ENCODE data around the gene TNFRSF12A.
"Not testable (repeated sequence)": the region's sequence is repeated elsewhere in the genome, so short reads cannot be mapped to it uniquely, and the experiment has no call there.

Gene TNFRSF12A

DNA sequence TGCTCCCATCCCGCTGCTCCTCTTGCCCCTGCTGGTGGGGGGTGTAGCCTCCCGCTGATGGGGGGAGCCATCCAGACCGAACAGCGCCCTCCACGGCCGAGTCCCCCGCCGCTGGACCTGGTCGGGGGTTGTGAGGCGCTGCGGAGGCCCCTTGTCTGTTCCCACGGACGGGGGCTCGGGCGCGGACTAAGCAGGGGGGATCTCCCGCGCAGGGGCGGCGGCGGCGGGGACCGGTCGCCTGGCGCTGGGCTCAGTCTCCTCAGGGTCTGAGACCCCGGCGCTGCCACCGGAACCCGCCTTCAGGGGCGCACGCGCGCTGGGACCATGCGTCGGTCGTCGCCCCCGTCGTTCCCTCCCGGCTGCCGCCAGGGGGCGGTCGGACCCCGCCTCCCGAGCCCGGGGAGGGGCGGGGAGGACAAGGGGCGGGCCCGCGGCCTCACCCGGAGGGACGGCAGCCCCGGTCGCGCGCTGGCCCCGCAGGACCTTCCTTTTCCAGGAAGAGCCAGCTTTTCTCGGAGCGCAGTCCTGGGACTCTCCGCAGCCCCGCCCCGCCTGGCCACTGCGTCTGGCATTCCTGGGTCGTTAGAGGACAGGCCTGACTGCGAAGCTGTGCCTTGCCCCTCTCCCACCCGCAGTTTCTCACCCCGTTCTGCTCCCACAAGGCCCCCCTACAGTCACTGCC is 39.0 kb downstream of the TNFRSF12A start:
- FAIRE-seq (no peak), DNase-seq (ENCODE audit: insufficient read length, low spot score) (peak; percentile 92)
- peak; percentile 18; the same call in 1 of the 2 replicates for TF ChIP-seq POLR2A (IDR thresholded peaks at IDR 0.05; ENCODE audit: low read depth, low read length)

DNA sequence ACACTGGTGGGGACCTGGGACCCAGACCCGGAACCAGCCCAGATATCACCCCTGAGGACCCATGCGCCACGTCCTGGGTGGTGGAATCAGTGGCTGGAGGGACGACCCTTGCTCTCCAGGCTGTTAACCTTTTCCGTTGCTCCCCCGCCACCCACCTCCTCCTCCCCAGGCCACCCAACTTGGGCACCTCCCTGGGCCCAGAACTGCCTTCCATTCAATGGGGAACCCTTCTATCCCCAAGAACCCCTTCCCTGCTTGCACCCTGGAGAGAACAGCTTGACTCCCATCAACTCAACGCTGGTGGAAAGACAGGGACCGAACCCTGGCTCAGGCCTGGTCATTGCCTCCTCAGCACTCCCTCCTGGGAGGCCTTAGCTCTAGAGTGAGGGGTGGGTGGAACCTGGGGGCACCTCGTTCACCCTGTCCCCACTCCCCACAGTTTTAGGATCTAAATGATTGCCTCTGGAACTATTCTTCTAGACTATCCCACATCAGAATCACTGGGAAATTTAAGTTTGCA is 39.6 kb downstream of the TNFRSF12A start:
- DNase-seq (ENCODE audit: insufficient read length, low spot score) = no peak
- no peak for TF ChIP-seq POLR2A (IDR thresholded peaks at IDR 0.05; ENCODE audit: low read depth, low read length)
- no peak for FAIRE-seq

DNA sequence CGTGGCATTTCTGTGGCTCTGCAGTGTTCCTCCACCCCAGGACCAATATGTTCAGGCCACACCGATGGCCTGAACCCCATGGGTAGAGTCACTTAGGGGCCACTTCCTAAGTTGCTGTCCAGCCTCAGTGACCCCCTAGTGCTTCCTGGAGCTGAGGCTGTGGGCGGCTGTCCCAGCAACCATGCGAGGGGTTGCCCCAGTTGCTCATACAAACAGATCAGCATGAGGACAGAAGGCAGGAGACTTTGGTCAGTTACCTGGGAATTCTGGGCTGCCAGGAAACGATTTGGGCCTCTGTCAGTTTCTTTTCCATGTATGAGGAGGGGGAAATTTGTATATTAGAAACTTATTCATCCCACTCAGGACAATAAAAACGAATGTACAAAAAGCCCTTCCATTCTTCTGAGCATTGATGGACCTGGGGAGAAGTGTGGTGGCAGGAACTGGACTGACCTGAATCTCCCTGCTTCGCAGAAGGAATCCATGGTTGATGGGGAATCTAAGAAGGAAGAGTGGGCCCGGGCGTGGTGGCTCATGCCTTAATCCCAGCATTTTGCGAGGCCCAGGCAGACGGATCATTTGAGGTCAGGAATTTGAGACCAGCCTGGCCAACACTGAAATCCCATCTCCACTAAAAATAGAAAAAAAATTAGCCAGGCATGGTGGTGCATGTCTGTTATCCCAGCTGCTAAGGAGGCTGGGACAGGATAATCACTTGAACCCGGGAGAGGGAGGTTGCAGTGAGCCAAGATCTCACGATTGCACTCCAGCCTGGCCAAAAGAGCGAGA is 40.4 kb downstream of the TNFRSF12A start:
- no peak for TF ChIP-seq POLR2A (IDR thresholded peaks at IDR 0.05; ENCODE audit: low read depth, low read length)
- DNase-seq (ENCODE audit: insufficient read length, low spot score) (no peak), FAIRE-seq (no peak)

DNA sequence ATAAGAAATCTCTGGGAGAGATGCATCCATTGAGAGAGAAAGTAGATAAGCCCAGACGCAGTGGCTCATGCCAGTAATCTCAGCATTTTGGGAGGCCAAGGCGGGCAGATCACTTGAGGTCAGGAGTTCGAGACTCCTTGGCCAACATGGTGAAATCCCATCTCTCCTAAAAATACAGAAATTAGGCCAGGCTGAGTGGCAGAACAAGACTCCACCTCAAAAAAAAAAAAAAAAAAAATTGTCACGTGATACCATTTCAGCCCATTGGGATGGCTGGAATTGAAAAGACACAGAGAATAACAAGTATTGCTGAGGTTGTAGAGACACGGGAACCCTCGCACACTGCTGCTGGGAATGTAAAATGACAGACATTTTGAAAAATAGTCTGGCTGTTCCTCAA is 42.4 kb downstream of the TNFRSF12A start:
- DNase-seq (ENCODE audit: insufficient read length, low spot score) (no peak), FAIRE-seq (no peak)
- no peak for TF ChIP-seq POLR2A (IDR thresholded peaks at IDR 0.05; ENCODE audit: low read depth, low read length)

DNA sequence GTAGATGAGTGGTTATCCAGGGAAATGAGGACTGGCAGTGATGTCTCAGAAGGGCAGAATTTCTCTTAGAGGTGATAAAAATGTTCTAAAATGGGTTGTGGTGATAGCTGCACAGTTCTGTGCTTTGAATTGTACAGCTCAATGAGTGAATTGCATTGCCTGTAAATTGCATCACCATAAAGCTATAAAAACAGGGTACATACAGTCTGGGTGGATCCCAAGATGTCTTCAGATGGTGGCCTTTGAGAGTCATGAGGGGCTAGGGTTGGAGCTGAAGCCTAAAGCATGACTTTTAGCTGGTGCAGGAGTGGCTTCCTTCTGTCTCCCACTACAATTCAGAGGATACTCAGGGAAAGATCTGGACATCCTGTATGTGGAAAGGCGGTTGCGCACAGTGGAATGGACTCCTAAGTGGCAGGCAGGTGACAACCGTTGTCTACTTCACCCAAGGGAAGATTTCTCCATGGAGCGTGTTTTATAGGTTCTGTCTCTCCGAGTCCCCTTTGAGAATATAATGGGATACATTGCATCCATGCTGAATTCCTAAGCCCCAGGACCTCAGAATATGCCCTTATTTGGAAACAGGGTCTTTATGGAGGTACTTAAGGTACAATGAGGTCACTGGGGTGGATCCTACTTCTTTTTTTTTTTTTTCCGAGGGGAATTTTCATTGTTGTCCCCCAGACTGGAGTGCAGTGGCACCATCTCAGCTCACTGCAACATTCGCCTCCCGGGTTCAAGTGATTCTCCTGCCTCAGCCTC is 43.6 kb downstream of the TNFRSF12A start:
- FAIRE-seq = no peak
- no peak for TF ChIP-seq POLR2A (IDR thresholded peaks at IDR 0.05; ENCODE audit: low read depth, low read length)
- DNase-seq (ENCODE audit: insufficient read length, low spot score) = no peak

DNA sequence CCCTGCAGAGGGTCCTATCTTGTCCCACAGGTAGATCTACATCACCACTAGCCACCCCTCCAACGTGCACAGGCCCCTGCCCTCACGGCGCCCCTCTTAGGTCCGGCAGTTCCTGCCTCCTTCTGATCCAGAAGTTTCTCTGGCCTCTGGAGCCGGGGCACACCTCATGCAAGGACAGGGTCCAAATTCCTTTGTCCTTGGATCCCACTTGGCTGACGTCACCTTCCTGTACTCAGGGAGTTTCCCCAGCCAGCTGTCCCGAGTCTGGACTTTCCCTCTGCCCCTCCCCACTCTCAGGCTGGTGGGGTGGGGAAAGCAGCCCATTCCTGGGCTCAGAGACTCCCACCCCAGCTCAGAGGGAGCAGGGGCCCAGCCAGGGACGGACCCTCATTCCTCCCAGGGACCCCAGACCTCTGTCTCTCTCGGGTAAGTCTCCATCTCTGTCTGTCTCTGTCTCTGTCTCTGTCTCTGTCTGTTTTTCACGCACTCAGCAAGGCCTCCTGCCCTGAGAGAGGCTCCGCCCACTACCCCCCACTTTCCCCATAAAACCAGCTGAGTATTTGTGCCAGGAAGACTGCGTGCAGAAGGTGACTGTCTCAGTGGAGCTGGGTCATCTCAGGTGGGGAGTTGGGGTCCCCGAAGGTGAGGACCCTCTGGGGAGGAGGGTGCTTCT is 45.0 kb downstream of the TNFRSF12A start, which contains the start of gene IL32:
TSS of gene IL32 (plus strand) at position 572 of the 673 bp plus-strand sequence. CDS start 172 bp downstream, outside the sequence.
- no peak for TF ChIP-seq POLR2A (IDR thresholded peaks at IDR 0.05; ENCODE audit: low read depth, low read length)
- DNase-seq (ENCODE audit: insufficient read length, low spot score) (peak; percentile 94), FAIRE-seq (no peak)

DNA sequence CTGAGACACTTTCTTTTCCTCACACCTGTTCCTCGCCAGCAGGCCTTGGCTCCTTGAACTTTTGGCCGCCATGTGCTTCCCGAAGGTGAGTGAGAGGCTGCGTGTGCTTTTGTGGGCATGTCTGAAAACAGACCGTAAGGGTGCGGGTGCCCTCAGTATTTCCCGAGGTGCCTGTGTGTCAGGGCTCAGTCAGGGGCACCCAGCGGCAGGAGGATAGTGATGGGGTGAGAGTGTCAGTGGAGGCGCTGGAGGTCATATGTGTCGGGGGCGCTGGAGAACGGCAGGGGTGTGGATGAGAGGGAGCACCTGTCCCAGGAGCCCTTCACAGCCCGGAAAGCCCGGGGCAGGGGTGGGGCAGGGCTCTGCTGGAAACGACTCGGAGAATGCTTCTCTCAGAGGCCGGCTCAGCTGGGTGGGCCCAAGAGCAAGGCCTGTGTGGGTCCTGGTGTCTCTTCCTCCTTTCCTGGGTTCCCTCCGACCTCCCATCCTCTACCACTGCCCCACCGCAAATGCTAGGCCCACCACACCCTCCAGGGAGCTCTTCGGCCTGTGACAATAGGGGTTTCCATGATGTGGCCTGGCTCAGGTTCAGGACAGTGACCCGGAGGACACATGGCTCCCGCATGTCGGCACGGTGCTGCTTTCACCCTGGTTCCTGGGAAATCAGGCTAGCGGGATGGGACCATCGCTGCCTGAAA is 45.7 kb downstream of the TNFRSF12A start:
- FAIRE-seq = no peak
- TF ChIP-seq POLR2A (IDR thresholded peaks at IDR 0.05; ENCODE audit: low read depth, low read length) = no peak
- no peak for DNase-seq (ENCODE audit: insufficient read length, low spot score)

DNA sequence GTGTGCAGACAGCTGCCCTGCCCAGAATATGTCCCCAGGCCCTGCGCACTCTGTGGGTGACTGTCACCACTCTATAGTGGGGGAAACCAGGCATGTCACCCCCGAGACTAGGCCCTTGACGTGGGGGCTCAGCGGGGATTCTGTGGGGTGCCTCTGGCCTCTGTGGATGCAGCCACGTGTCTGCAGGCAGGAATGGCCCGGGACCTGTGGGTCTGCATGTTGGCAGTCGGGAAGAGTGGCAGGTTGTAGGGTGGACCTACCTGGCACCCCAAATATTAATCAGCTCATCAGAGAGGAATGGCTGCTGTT is 46.2 kb downstream of the TNFRSF12A start:
- FAIRE-seq (no peak), DNase-seq (ENCODE audit: insufficient read length, low spot score) (no peak)
- no peak for TF ChIP-seq POLR2A (IDR thresholded peaks at IDR 0.05; ENCODE audit: low read depth, low read length)

- FAIRE-seq (no peak), DNase-seq (ENCODE audit: insufficient read length, low spot score) (no peak)
- no peak for TF ChIP-seq POLR2A (IDR thresholded peaks at IDR 0.05; ENCODE audit: low read depth, low read length)
These were observed 48.3 kb downstream of the TNFRSF12A start for GRCh38 chr16:3068487-3068886.

DNA sequence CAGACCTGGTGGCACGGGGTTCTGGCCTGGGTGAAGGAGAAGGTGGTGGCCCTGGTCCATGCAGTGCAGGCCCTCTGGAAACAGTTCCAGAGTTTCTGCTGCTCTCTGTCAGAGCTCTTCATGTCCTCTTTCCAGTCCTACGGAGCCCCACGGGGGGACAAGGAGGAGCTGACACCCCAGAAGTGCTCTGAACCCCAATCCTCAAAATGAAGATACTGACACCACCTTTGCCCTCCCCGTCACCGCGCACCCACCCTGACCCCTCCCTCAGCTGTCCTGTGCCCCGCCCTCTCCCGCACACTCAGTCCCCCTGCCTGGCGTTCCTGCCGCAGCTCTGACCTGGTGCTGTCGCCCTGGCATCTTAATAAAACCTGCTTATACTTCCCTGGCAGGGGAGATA is 49.0 kb downstream of the TNFRSF12A start:
- not testable (repeated sequence) for DNase-seq (ENCODE audit: insufficient read length, low spot score); FAIRE-seq

GRCh38 chr16:3070608-3071111 is 50.5 kb downstream of the TNFRSF12A start:
- FAIRE-seq (no peak), DNase-seq (ENCODE audit: insufficient read length, low spot score) (no peak)
- TF ChIP-seq POLR2A (IDR thresholded peaks at IDR 0.05; ENCODE audit: low read depth, low read length) = no peak

DNA sequence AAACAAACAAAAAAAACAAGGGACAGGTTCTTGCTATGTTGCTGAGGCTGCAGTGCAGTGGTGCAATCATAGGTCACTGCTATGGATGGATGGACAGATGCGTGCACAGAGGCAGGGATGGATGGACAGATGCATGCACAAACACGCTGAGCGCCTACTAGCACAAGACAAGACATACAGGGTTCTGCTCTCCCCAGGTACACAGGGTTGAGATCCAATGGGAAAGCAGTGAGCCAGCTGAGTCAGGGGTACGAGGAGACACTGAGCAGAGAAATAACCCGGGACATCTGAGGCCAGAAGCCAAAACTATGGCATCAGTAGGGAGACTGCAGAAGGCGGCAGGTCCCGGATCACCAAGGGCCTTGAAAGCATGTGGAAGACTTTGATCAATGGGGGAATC is 51.5 kb downstream of the TNFRSF12A start:
- no peak for DNase-seq (ENCODE audit: insufficient read length, low spot score)
- FAIRE-seq = no peak
- TF ChIP-seq POLR2A (IDR thresholded peaks at IDR 0.05; ENCODE audit: low read depth, low read length) = no peak

Measured in H54 (cell line).